Tibial nerve (tissue), 3 donors: Measurements from ENCODE around the gene GPR183.

ENCODE experiments used
- POLR2A ChIP-seq, 2 donors: fragments of 450-650 bp; IDR thresholded peaks; one replicate each; pipeline ENCODE4 v1.6.1; 2017; ENCODE audit warnings: antibody characterized with exemption in 2 of 2, mild to moderate bottlenecking in 2 of 2, moderate library complexity in 2 of 2
- TF ChIP-seq, protein P1 (sequence below), 5 experiments: fragments of 200-600 bp in 3 of 5; fragments of 450-650 bp in 2 of 5; sonication (generic) in 3 of 5; IDR thresholded peaks; one replicate each; pipeline ENCODE4 v1.5.1; 2016 to 2019; ENCODE audit warnings: antibody characterized with exemption in 5 of 5, mild to moderate bottlenecking in 3 of 5, moderate library complexity in 2 of 5

DNA sequence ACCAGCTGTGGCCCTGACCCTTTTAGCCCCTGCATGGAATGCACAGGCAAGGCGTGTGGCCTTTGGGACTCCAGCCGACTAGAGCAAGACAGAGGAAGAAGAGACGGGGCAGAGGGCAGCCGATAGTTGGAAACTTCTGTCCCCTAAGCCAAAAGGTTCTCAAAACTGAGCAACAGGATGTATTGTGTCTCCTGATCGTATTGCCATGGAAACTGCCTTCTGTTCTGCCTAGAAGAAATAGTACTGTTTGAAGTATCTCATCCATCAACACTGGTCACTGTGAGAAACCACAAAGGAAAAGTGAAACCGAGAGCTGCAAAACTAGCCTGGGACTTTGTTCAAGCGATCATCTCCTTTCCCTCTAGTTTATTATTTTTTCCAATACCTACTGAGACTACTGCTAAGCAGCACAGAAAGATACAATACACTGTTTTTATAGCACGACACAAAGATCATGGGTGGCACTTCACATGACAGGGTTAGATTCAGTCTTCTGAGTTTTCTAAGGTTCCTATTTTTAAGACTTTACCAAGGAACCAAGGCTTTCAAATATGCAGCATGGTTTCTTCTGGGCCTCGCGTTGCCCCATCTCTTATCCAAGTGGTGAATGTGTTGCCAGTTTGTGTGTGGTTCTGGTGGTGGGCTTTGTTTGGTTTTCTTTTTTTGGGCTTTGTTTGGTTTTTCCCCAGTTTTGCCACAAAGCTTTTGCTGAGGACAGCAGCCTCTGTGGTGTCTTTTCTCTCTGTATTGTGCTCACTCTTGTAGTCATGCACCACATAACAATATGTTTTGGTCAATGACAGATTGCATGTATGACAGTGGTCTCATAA lies 49.3 kb upstream of the GPR183 start:
- no peak for TF ChIP-seq POLR2A (IDR thresholded peaks at IDR 0.05)
- TF ChIP-seq, protein P1, sequence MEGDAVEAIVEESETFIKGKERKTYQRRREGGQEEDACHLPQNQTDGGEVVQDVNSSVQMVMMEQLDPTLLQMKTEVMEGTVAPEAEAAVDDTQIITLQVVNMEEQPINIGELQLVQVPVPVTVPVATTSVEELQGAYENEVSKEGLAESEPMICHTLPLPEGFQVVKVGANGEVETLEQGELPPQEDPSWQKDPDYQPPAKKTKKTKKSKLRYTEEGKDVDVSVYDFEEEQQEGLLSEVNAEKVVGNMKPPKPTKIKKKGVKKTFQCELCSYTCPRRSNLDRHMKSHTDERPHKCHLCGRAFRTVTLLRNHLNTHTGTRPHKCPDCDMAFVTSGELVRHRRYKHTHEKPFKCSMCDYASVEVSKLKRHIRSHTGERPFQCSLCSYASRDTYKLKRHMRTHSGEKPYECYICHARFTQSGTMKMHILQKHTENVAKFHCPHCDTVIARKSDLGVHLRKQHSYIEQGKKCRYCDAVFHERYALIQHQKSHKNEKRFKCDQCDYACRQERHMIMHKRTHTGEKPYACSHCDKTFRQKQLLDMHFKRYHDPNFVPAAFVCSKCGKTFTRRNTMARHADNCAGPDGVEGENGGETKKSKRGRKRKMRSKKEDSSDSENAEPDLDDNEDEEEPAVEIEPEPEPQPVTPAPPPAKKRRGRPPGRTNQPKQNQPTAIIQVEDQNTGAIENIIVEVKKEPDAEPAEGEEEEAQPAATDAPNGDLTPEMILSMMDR (IDR thresholded peaks at IDR 0.05) = no peak
